Neuronal stem cell (in vitro differentiated cells): ENCODE results near the gene CNN3.

Experiments
- DNase-seq: peaks from one replicate; pipeline ENCODE4 v3.0.0-alpha.2; 2013; ENCODE audit warnings: low spot score
- H2AFZ ChIP-seq: one replicate; pipeline ENCODE4 v1.6.1; 2013; ENCODE audit warnings: mild to moderate bottlenecking, low read length, inconsistent platforms
- H2AK5ac ChIP-seq: 2 replicates; pipeline ENCODE4 v1.6.1; 2013; ENCODE audit warnings: low read depth, mild to moderate bottlenecking, inconsistent platforms, low read length, moderate library complexity, mixed read lengths
- H2BK120ac ChIP-seq: 2 replicates; pipeline ENCODE4 v1.6.1; 2013; ENCODE audit warnings: low read depth, mild to moderate bottlenecking, inconsistent platforms, low read length, moderate library complexity, mixed read lengths
- H2BK12ac ChIP-seq: one replicate; pipeline ENCODE4 v1.6.1; 2013; ENCODE audit warnings: low read length, inconsistent platforms
- H2BK15ac ChIP-seq: 2 replicates; pipeline ENCODE4 v1.6.1; 2013; ENCODE audit warnings: mild to moderate bottlenecking, low read length, inconsistent platforms, mixed read lengths
- H2BK5ac ChIP-seq: one replicate; pipeline ENCODE4 v1.6.1; 2013; ENCODE audit warnings: inconsistent platforms, mild to moderate bottlenecking, low read length, moderate library complexity
- H3K14ac ChIP-seq: one replicate; pipeline ENCODE4 v1.6.1; 2013; ENCODE audit warnings: low read length, inconsistent platforms
- H3K18ac ChIP-seq: 2 replicates; pipeline ENCODE4 v1.6.1; 2013; ENCODE audit warnings: low read length, inconsistent platforms
- H3K23ac ChIP-seq: 2 replicates; pipeline ENCODE4 v1.6.1; 2013; ENCODE audit warnings: low read depth, mild to moderate bottlenecking, mixed read lengths, low read length, inconsistent platforms; ENCODE audit not compliant: poor library complexity
- H3K27ac ChIP-seq: replicated peaks from 3 replicates; pipeline ENCODE4 v1.5.1; 2013; ENCODE audit warnings: low read length, inconsistent platforms
- H3K27me3 ChIP-seq, 3 experiments: 2 replicates each; pipeline ENCODE4 v1.6.1; 2013; ENCODE audit warnings: low read length in 3 of 3, mild to moderate bottlenecking in 2 of 3, inconsistent platforms in 1 of 3, low read depth in 1 of 3, mixed read lengths in 1 of 3, moderate library complexity in 1 of 3; ENCODE audit not compliant: control insufficient read depth in 3 of 3, insufficient read depth in 3 of 3
- H3K36me3 ChIP-seq, 2 donors: replicated peaks in 1 of 2; 2 replicates each; pipeline ENCODE4 v1.6.1; 2013; ENCODE audit warnings: low read length in 2 of 2; ENCODE audit not compliant: control insufficient read depth in 2 of 2, insufficient read depth in 2 of 2
- H3K4ac ChIP-seq: 2 replicates; pipeline ENCODE4 v1.6.1; 2013; ENCODE audit warnings: inconsistent platforms, mild to moderate bottlenecking, low read length, moderate library complexity
- H3K4me1 ChIP-seq, 2 donors: 1 replicate in 1 of 2; 2 replicates in 1 of 2; pipeline ENCODE4 v1.6.1; 2013; ENCODE audit warnings: low read length in 2 of 2, low read depth in 1 of 2; ENCODE audit not compliant: control insufficient read depth in 2 of 2, insufficient read depth in 1 of 2
- H3K4me2 ChIP-seq: one replicate; pipeline ENCODE4 v1.6.1; 2013; ENCODE audit warnings: mild to moderate bottlenecking, low read length, inconsistent platforms; ENCODE audit not compliant: insufficient read depth, poor library complexity, severe bottlenecking
- H3K4me3 ChIP-seq, 2 donors: 2 replicates each; pipeline ENCODE4 v1.5.1; 2013; ENCODE audit warnings: low read length in 2 of 2, mild to moderate bottlenecking in 2 of 2, inconsistent platforms in 1 of 2, moderate library complexity in 1 of 2
- H3K79me1 ChIP-seq: one replicate; pipeline ENCODE4 v1.6.1; 2013; ENCODE audit warnings: low read depth, mild to moderate bottlenecking, inconsistent platforms, low read length, moderate library complexity
- H3K9ac ChIP-seq: one replicate; pipeline ENCODE4 v1.6.1; 2013; ENCODE audit warnings: mild to moderate bottlenecking, low read depth, low read length, inconsistent platforms; ENCODE audit not compliant: poor library complexity
- H3K9me3 ChIP-seq, 2 donors: replicated peaks in 1 of 2; 2 replicates each; pipeline versions ENCODE3 to v1.6.1; 2013; ENCODE audit warnings: low read length in 2 of 2, mild to moderate bottlenecking in 2 of 2, inconsistent platforms in 1 of 2, low read depth in 1 of 2, mixed read lengths in 1 of 2, moderate library complexity in 1 of 2; ENCODE audit not compliant: control insufficient read depth in 2 of 2, insufficient read depth in 1 of 2
- H4K8ac ChIP-seq: one replicate; pipeline ENCODE4 v1.6.1; 2013; ENCODE audit warnings: low read depth, mild to moderate bottlenecking, inconsistent platforms, low read length, moderate library complexity
- H4K91ac ChIP-seq: one replicate; pipeline ENCODE4 v1.6.1; 2013; ENCODE audit warnings: low read length, low read depth, mild to moderate bottlenecking, inconsistent platforms; ENCODE audit not compliant: poor library complexity
- WGBS, 2 donors: extraction: QIAGEN DNeasy Blood & Tissue Kit; methylation state at CpG; one replicate each; pipeline ENCODE4 v1.1.7; 2013; ENCODE audit warnings: missing lambda C conversion rate in 2 of 2, mixed read lengths in 1 of 2; ENCODE audit not compliant: insufficient read length in 2 of 2, insufficient replicate concordance in 1 of 2; ENCODE audit errors: extremely low coverage in 2 of 2; 5-methylcytosine and 5-hydroxymethylcytosine counted together

CNN3 gene

DNA sequence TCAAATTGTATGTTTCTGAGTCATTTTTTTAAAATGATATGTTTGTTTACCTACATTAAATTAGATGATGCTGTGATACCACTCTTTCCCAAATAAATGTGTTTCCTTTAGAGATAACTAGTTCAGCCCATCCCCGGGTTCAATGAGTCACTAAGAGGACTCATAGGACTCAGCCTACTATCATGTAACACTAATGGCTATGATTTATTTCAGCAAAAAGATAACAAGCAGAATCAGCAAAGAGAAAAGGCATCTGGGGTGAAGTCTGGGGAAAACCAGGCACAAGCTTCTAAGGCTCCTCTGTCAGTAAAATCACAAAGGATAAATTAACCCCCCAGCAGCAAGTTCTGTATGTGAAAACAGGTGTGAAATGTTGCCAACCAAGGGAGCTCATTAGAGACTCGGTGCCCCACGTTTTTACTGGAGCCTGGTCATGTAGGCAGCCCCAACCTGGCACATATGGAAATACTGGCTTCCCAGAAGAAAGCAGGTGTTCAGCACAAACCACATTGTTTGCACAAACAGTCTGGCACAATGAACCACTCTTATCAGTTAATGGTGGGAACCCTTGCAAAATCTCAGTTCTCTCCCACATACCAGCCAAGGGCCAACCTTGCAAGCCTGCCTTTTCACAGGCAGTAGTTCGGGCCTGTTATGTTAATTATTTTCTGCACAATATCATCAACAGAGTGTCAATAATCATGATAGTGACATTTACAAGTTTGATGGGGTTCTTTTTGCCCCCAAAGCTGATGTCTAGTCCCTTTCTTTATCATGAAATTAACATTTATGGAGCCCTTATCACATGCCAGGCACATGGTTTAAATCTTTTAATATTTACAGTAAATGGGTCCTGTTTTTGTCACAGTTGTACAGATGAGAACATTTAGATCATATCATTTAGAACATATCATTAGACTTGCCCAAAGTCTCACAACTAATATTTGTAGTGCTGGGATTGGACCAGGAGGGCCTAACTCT lies 23.1 kb upstream of the CNN3 start:
- no peak overlapping the region for H3K4ac ChIP-seq
- no peak overlapping the region for H2BK120ac ChIP-seq
- no peak overlapping the region for H2BK12ac ChIP-seq
- no peak overlapping the region for H2BK5ac ChIP-seq
- no peak overlapping the region for H2AK5ac ChIP-seq
- H3K27me3 ChIP-seq, result no peaks in the 10 kb centered on the region
- H3K4me2 ChIP-seq, result no peak overlapping the region
- H4K91ac ChIP-seq, result no peak overlapping the region
- no peak overlapping the region for H3K4me3 ChIP-seq
- no peak overlapping the region for H3K9ac ChIP-seq
- no peak for DNase-seq
- no peak overlapping the region for H3K14ac ChIP-seq
- no CpG with 5 or more reads among the region's 4 CpGs for WGBS, 2 donors
- no peak overlapping the region for H3K18ac ChIP-seq
- no peaks in the 10 kb centered on the region for H3K36me3 ChIP-seq
- H3K27ac ChIP-seq, result no peak overlapping the region
- no peak overlapping the region for H4K8ac ChIP-seq
- peaks cover 6 to 13% of the 10 kb centered on the region in 2 donors for H3K4me1 ChIP-seq
- H2AFZ ChIP-seq, result no peak overlapping the region
- no peak overlapping the region for H3K23ac ChIP-seq
- no peaks in the 10 kb centered on the region for H3K79me1 ChIP-seq
- H3K9me3 ChIP-seq, result no peaks in the 10 kb centered on the region
- no peak overlapping the region for H2BK15ac ChIP-seq

DNA sequence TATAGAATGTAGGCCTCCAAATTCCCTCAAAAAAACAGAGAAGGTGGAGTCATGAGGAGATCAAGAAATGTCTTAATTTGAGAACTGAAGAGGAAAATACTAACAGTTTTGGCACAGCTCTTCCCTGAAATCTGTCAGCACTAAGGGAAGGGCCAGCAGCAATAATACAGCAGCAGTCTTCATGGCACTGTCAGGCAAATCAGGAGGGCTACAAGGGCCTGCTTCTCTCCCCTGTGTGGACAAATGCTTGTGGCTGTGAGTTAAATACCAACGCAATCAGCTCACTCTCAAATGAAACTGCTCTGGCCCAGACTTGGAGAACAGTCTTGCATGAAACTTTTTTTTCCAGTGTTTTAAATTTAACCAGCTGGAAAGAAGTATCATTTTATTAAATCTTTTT lies 20.5 kb upstream of the CNN3 start:
- Histone ChIP-seq H2AFZ (no peak overlapping the region), H2BK15ac (no peak overlapping the region), H2BK5ac (no peak overlapping the region), H3K23ac (no peak overlapping the region), H3K4me1 (no peaks in the 10 kb centered on the region), H3K27ac (no peak overlapping the region), H3K4ac (no peak overlapping the region), H3K79me1 (no peaks in the 10 kb centered on the region), H3K36me3 (no peaks in the 10 kb centered on the region), H2AK5ac (no peak overlapping the region), H3K4me3 (no peak overlapping the region), H4K8ac (no peak overlapping the region), H3K27me3 (no peaks in the 10 kb centered on the region), H4K91ac (no peak overlapping the region), H2BK120ac (no peak overlapping the region), H3K9ac (no peak overlapping the region), H3K14ac (no peak overlapping the region), H2BK12ac (no peak overlapping the region), H3K4me2 (no peak overlapping the region), H3K9me3 (peaks cover 0 to 5% of the 10 kb centered on the region in 2 donors), H3K18ac (no peak overlapping the region)
- DNase-seq, result no peak
- WGBS, 2 donors, result no CpG with 5 or more reads among the region's 1 CpG

DNA sequence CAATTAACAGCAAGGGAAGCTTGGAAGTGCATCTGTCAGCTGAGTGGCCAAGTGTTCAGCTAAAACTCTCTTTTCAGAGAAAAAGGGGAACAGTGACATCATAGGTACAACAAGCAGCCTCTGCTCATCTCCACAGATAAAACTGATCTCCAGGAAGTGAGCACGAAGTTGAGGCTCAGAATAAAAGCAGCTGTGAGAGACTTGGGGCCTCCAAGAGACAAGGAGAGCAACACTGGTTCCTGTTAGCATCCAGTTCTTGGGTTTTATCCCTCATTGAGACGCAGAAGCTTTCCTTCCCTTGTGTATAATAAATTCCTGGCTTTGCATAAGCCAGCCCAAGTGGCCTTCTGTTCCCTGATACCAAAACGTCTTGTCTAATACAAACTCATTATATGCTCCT lies 20.0 kb upstream of the CNN3 start:
- Histone ChIP-seq H3K9me3 (peaks cover 0 to 5% of the 10 kb centered on the region in 2 donors), H2BK15ac (no peak overlapping the region), H3K27ac (no peak overlapping the region), H3K18ac (no peak overlapping the region), H3K4ac (no peak overlapping the region), H4K8ac (no peak overlapping the region), H4K91ac (no peak overlapping the region), H3K4me2 (no peak overlapping the region), H2BK5ac (no peak overlapping the region), H3K79me1 (no peaks in the 10 kb centered on the region), H3K23ac (no peak overlapping the region), H3K14ac (no peak overlapping the region), H3K4me1 (no peaks in the 10 kb centered on the region), H3K4me3 (no peak overlapping the region), H3K27me3 (no peaks in the 10 kb centered on the region), H2AFZ (no peak overlapping the region), H2AK5ac (no peak overlapping the region), H2BK12ac (no peak overlapping the region), H3K9ac (no peak overlapping the region), H3K36me3 (no peaks in the 10 kb centered on the region), H2BK120ac (no peak overlapping the region)
- DNase-seq, result no peak
- WGBS, 2 donors, result no CpG with 5 or more reads among the region's 3 CpGs
